SK-N-SH (cell line): Measurements from ENCODE around the gene SULT2A1. TPM values are rescaled to one million over a fixed set of nuclear protein-coding genes. Genes with fewer than 3 reads are reported as not detected.

Source experiments
- CTCF ChIA-PET: fragments of 300-600, 350-600 bp; formaldehyde crosslinking; extraction: SDS; loops from one replicate; lab custom pipeline; 2021; lab: Yijun Ruan, JAX
- POLR2A ChIA-PET: fragments of 350-600 bp; sonication (Branson Sonifier 250); formaldehyde crosslinking; extraction: SDS; loops from one replicate; lab custom pipeline; 2020; ENCODE audit warnings: antibody characterized with exemption, inconsistent platforms; lab: Yijun Ruan, JAX
- DNase-seq: peaks from one replicate; pipeline ENCODE4 v3.0.0; 2012
- H2AFZ ChIP-seq: fragments of 200-600 bp; sonication (generic); 2 replicates; pipeline ENCODE4 v1.8.1; 2016; ENCODE audit warnings: antibody characterized with exemption, mild to moderate bottlenecking, low read depth
- H3F3A ChIP-seq: fragments of 200-600 bp; sonication (generic); replicated peaks from 2 replicates; pipeline ENCODE3; 2016; ENCODE audit warnings: antibody characterized with exemption, mild to moderate bottlenecking; ENCODE audit not compliant: insufficient read depth
- H3K27ac ChIP-seq, 2 experiments: fragments of 200-500 bp in 1 of 2; fragments of 200-600 bp in 1 of 2; sonication (Bioruptor generic) in 1 of 2; sonication (generic), shearing (Covaris generic) in 1 of 2; 2 replicates each; pipeline versions ENCODE4 v1.5.1 to v1.6.1; 2014 to 2016; ENCODE audit warnings: low read depth in 2 of 2, inconsistent platforms in 1 of 2, low read length in 1 of 2, mild to moderate bottlenecking in 1 of 2, mixed read lengths in 1 of 2
- H3K27me3 ChIP-seq: fragments of 200-600 bp; sonication (generic), shearing (Covaris generic); 2 replicates; pipeline ENCODE4 v1.6.1; 2016; ENCODE audit warnings: mixed run types; ENCODE audit not compliant: insufficient read depth
- H3K36me3 ChIP-seq, 2 experiments: fragments of 200-500 bp in 1 of 2; fragments of 200-600 bp in 1 of 2; sonication (Bioruptor generic) in 1 of 2; sonication (generic) in 1 of 2; replicated peaks in 1 of 2; 2 replicates each; pipeline versions ENCODE3 to v1.5.1; 2014 to 2016; ENCODE audit warnings: low read length in 1 of 2, mild to moderate bottlenecking in 1 of 2; ENCODE audit not compliant: insufficient read depth in 2 of 2, control insufficient read depth in 1 of 2
- H3K4me1 ChIP-seq, 2 experiments: fragments of 200-500 bp in 1 of 2; fragments of 200-600 bp in 1 of 2; sonication (Bioruptor generic) in 1 of 2; sonication (generic), shearing (Covaris generic) in 1 of 2; 2 replicates each; pipeline versions ENCODE4 v1.5.1 to v1.6.1; 2014 to 2016; ENCODE audit warnings: low read depth in 1 of 2, low read length in 1 of 2, mixed run types in 1 of 2; ENCODE audit not compliant: insufficient read depth in 2 of 2, control insufficient read depth in 1 of 2
- H3K4me2 ChIP-seq: fragments of 200-600 bp; sonication (generic), shearing (Covaris generic); 2 replicates; pipeline ENCODE4 v1.6.1; 2017; ENCODE audit warnings: mixed run types
- H3K4me3 ChIP-seq, 2 experiments: fragments of 200-500 bp in 1 of 2; fragments of 200-600 bp in 1 of 2; sonication (Bioruptor generic) in 1 of 2; sonication (generic), shearing (Covaris generic) in 1 of 2; 2 replicates each; pipeline versions ENCODE4 v1.5.1 to v1.8.1; 2014 to 2016; ENCODE audit warnings: low read depth in 2 of 2, inconsistent platforms in 1 of 2, low read length in 1 of 2, mild to moderate bottlenecking in 1 of 2, mixed read lengths in 1 of 2, moderate library complexity in 1 of 2
- H3K79me2 ChIP-seq: fragments of 200-600 bp; sonication (generic); 2 replicates; pipeline ENCODE4 v1.8.1; 2017; ENCODE audit warnings: mild to moderate bottlenecking; ENCODE audit not compliant: insufficient read depth
- H3K9ac ChIP-seq: fragments of 200-600 bp; sonication (generic); 2 replicates; pipeline ENCODE4 v1.6.1; 2017; ENCODE audit warnings: mixed run types
- H3K9me2 ChIP-seq: fragments of 200-600 bp; sonication (generic); 2 replicates; pipeline ENCODE4 v1.6.1; 2017; ENCODE audit warnings: mixed run types
- H3K9me3 ChIP-seq: fragments of 200-600 bp; sonication (generic); 2 replicates; pipeline ENCODE4 v1.6.1; 2017; ENCODE audit warnings: mixed run types, mild to moderate bottlenecking, moderate library complexity
- H4K20me1 ChIP-seq: fragments of 200-600 bp; sonication (generic); 2 replicates; pipeline ENCODE4 v1.6.1; 2017; ENCODE audit warnings: mild to moderate bottlenecking, mixed run types; ENCODE audit not compliant: insufficient read depth
- CHD2 ChIP-seq: fragments of 150-350 bp; IDR thresholded peaks from 2 replicates; pipeline ENCODE4 v1.6.1; 2018; ENCODE audit warnings: low read length; ENCODE audit not compliant: partially characterized antibody
- ELF1 ChIP-seq: IDR thresholded peaks from 2 replicates; pipeline ENCODE4 v1.4.0; 2012
- EP300 ChIP-seq, 2 experiments: IDR thresholded peaks; 2 replicates each; pipeline versions ENCODE4 v1.4.0 to v1.6.1; 2012; ENCODE audit warnings: borderline replicate concordance in 1 of 2, low read depth in 1 of 2, low read length in 1 of 2
- FOXJ3 ChIP-seq: sonication (generic); formaldehyde crosslinking; IDR thresholded peaks from 2 replicates; pipeline ENCODE4 v1.5.1; 2020; ENCODE audit warnings: mild to moderate bottlenecking, missing genetic modification reagents
- GABPA ChIP-seq: IDR thresholded peaks from 2 replicates; pipeline ENCODE4 v1.4.0; 2012; ENCODE audit warnings: low read depth, mild to moderate bottlenecking
- GATA2 ChIP-seq: sonication (generic); formaldehyde crosslinking; IDR thresholded peaks from 2 replicates; pipeline ENCODE4 v1.5.0; 2020; ENCODE audit warnings: mild to moderate bottlenecking, missing genetic modification reagents
- JUND ChIP-seq: IDR thresholded peaks from 2 replicates; pipeline ENCODE4 v1.4.0; 2012
- MEF2A ChIP-seq: IDR thresholded peaks from 2 replicates; pipeline ENCODE4 v1.4.0; 2012; ENCODE audit warnings: low read depth, borderline replicate concordance
- MXI1 ChIP-seq: IDR thresholded peaks from 2 replicates; pipeline ENCODE4 v1.6.1; 2012; ENCODE audit warnings: mild to moderate bottlenecking, low read depth, low read length, improper control_type of control experiment
- NRF1 ChIP-seq: IDR thresholded peaks from 2 replicates; pipeline ENCODE4 v1.6.1; 2012; ENCODE audit warnings: low read depth, mild to moderate bottlenecking, low read length
- POLR2AphosphoS5 ChIP-seq: IDR thresholded peaks from 2 replicates; pipeline ENCODE4 v1.6.1; 2012; ENCODE audit warnings: low read depth, low read length
- YY1 ChIP-seq: IDR thresholded peaks from 2 replicates; pipeline ENCODE4 v1.4.0; 2012; ENCODE audit warnings: low read depth, mild to moderate bottlenecking
- WGBS: methylation state at CpG from one replicate; pipeline ENCODE4 v1.1.6; 2017; ENCODE audit warnings: low lambda C conversion rate; 5-methylcytosine and 5-hydroxymethylcytosine counted together
- polyA plus RNA-seq, 3 experiments: library from polyadenylated mRNA; depleted of rRNA; stranded (reverse); fragments of >200 nt; gene quantifications; 2 replicates each; pipeline ENCODE4 v1.2.3, GENCODE V29; 2012
- TF ChIP-seq, protein P1 (sequence below): fragments of 150-350 bp; IDR thresholded peaks from 2 replicates; pipeline ENCODE4 v1.6.1; 2017; ENCODE audit warnings: antibody characterized with exemption, low read length, low read depth, borderline replicate concordance
- TF ChIP-seq, protein P2 (sequence below): fragments of 150-350 bp; IDR thresholded peaks from 2 replicates; pipeline ENCODE4 v1.6.1; 2016; ENCODE audit warnings: mild to moderate bottlenecking, low read depth, low read length
- TF ChIP-seq, protein P3 (sequence below): IDR thresholded peaks from 2 replicates; pipeline ENCODE4; 2012
- TF ChIP-seq, protein P4 (sequence below): IDR thresholded peaks from 2 replicates; pipeline ENCODE4 v1.4.0; 2012; ENCODE audit warnings: low read depth, borderline replicate concordance

Gene SULT2A1
- polyA plus RNA-seq, 1 of the 3 experiments (the other 2 are of a cell fraction) = not detected

GRCh38 chr19:47832723-47833122 lies 53.4 kb downstream of the SULT2A1 start:
- ChIA-PET POLR2A (no interaction called here), CTCF (no interaction called here)
- no peak overlapping the region for H3K4me2 ChIP-seq
- WGBS = 26% methylated on average over 4 of the region's 4 CpGs
- H4K20me1 ChIP-seq = no peaks in the 10 kb centered on the region
- H3K9me2 ChIP-seq = no peaks in the 10 kb centered on the region
- TF ChIP-seq, protein P1, sequence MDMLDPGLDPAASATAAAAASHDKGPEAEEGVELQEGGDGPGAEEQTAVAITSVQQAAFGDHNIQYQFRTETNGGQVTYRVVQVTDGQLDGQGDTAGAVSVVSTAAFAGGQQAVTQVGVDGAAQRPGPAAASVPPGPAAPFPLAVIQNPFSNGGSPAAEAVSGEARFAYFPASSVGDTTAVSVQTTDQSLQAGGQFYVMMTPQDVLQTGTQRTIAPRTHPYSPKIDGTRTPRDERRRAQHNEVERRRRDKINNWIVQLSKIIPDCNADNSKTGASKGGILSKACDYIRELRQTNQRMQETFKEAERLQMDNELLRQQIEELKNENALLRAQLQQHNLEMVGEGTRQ = no peak
- no peak for TF ChIP-seq YY1
- H3K36me3 ChIP-seq = no peaks in the 10 kb centered on the region
- no peaks in the 10 kb centered on the region for H3K4me1 ChIP-seq
- no peak overlapping the region for H3K9ac ChIP-seq
- H2AFZ ChIP-seq = no peak overlapping the region
- no peaks in the 10 kb centered on the region for H3K79me2 ChIP-seq
- H3K4me3 ChIP-seq = no peak overlapping the region
- DNase-seq = no peak
- no peak overlapping the region for H3K27ac ChIP-seq
- no peaks in the 10 kb centered on the region for H3K9me3 ChIP-seq
- H3F3A ChIP-seq = no peaks in the 10 kb centered on the region
- peaks cover 45% of the 10 kb centered on the region; the same call in 1 of the 2 replicates for H3K27me3 ChIP-seq

DNA sequence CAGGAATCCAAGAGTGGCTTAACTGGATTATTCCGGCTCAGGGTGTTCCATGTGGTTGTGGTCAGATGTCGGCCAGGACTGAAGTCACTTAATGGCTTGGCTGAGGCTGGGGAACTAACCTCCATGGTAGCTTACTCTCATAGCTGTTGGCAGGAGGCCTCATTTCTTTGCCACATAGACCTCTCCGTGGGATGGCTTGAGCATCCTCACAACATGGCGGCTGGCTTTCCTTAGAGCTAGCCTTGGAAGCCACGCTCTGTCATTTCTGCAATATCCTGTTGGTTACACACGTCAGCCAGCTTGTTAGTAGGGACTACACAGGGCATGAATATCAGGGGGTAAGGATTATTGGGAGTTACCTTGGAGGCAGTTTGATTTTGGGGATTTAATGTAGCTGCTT lies 59.3 kb downstream of the SULT2A1 start:
- no peaks in the 10 kb centered on the region for H3K9me2 ChIP-seq
- WGBS = 47% methylated on average over 6 of the region's 6 CpGs
- ChIA-PET POLR2A (no interaction called here), CTCF (interaction anchor here (1.0 to 1.8 kb wide), 2 partner anchors 36 to 42 kb away, joined by 3 to 7 read pairs; no protein-coding TSS in a partner anchor)
- no peaks in the 10 kb centered on the region for H3K9me3 ChIP-seq
- no peaks in the 10 kb centered on the region for H3F3A ChIP-seq
- H3K36me3 ChIP-seq = no peaks in the 10 kb centered on the region
- DNase-seq = no peak
- no peaks in the 10 kb centered on the region for H3K79me2 ChIP-seq
- H3K4me2 ChIP-seq = no peak overlapping the region
- H2AFZ ChIP-seq = no peak overlapping the region
- H3K9ac ChIP-seq = no peak overlapping the region
- no peak overlapping the region for H3K27ac ChIP-seq
- no peaks in the 10 kb centered on the region for H3K4me1 ChIP-seq
- no peaks in the 10 kb centered on the region for H4K20me1 ChIP-seq
- TF ChIP-seq GATA2 (CRISPR knock-in tag) (no peak), JUND (no peak), EP300 (IDR thresholded peaks at IDR 0.05; ENCODE audit: borderline replicate concordance in 1 of 2, low read depth in 1 of 2, low read length in 1 of 2) (no peak)
- TF ChIP-seq, protein P2, sequence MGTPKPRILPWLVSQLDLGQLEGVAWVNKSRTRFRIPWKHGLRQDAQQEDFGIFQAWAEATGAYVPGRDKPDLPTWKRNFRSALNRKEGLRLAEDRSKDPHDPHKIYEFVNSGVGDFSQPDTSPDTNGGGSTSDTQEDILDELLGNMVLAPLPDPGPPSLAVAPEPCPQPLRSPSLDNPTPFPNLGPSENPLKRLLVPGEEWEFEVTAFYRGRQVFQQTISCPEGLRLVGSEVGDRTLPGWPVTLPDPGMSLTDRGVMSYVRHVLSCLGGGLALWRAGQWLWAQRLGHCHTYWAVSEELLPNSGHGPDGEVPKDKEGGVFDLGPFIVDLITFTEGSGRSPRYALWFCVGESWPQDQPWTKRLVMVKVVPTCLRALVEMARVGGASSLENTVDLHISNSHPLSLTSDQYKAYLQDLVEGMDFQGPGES = no peak
- peaks cover 28% of the 10 kb centered on the region; the same call in 1 of the 2 replicates for H3K27me3 ChIP-seq
- no peak overlapping the region for H3K4me3 ChIP-seq

GRCh38 chr19:47824396-47824795 lies 61.7 kb downstream of the SULT2A1 start:
- Histone ChIP-seq H4K20me1 (no peaks in the 10 kb centered on the region), H3K9me3 (no peaks in the 10 kb centered on the region), H3K9ac (no peak overlapping the region), H3K9me2 (no peaks in the 10 kb centered on the region), H3K27ac (no peak overlapping the region), H3K36me3 (no peaks in the 10 kb centered on the region), H3K79me2 (no peaks in the 10 kb centered on the region), H3F3A (no peaks in the 10 kb centered on the region), H3K4me3 (no peak overlapping the region), H3K4me2 (no peak overlapping the region), H3K4me1 (no peaks in the 10 kb centered on the region), H3K27me3 (peaks cover 23% of the 10 kb centered on the region; the same call in 1 of the 2 replicates), H2AFZ (no peak overlapping the region)
- ChIA-PET CTCF (no interaction called here), POLR2A (no interaction called here)
- DNase-seq = no peak
- WGBS = 6% methylated on average over 2 of the region's 6 CpGs
- TF ChIP-seq GATA2 (CRISPR knock-in tag) = no peak
- no peak for TF ChIP-seq GABPA
- no peak for TF ChIP-seq NRF1
- TF ChIP-seq, protein P1 = no peak
- no peak for TF ChIP-seq CHD2
- no peak for TF ChIP-seq POLR2AphosphoS5
- TF ChIP-seq MXI1 = no peak
- no peak for TF ChIP-seq FOXJ3
- TF ChIP-seq, protein P3, sequence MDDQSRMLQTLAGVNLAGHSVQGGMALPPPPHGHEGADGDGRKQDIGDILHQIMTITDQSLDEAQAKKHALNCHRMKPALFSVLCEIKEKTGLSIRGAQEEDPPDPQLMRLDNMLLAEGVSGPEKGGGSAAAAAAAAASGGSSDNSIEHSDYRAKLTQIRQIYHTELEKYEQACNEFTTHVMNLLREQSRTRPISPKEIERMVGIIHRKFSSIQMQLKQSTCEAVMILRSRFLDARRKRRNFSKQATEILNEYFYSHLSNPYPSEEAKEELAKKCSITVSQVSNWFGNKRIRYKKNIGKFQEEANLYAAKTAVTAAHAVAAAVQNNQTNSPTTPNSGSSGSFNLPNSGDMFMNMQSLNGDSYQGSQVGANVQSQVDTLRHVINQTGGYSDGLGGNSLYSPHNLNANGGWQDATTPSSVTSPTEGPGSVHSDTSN = no peak
- no peak for TF ChIP-seq YY1
- TF ChIP-seq, protein P4, sequence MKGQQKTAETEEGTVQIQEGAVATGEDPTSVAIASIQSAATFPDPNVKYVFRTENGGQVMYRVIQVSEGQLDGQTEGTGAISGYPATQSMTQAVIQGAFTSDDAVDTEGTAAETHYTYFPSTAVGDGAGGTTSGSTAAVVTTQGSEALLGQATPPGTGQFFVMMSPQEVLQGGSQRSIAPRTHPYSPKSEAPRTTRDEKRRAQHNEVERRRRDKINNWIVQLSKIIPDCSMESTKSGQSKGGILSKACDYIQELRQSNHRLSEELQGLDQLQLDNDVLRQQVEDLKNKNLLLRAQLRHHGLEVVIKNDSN = no peak
- TF ChIP-seq ELF1 = no peak
- TF ChIP-seq MEF2A = no peak
